HG03159 (cell line): ENCODE data around the gene CNTFR.

Source experiments
- ATAC-seq: cut with Tn5 transposase; IDR thresholded peaks from one replicate; pipeline ENCODE4 v1.9.1; 2021; ENCODE audit warnings: mild to moderate bottlenecking, moderate library complexity; ENCODE audit not compliant: unreplicated experiment

The CNTFR gene

GRCh38 chr9:34526026-34526425, 63.5 kb downstream of the CNTFR start:
- no peak for ATAC-seq

- no peak for ATAC-seq
Observed at GRCh38 chr9:34524349-34524748, 65.2 kb downstream of the CNTFR start.

- peak; percentile 86 for ATAC-seq
Observed at GRCh38 chr9:34522971-34523797, 66.3 kb downstream of the CNTFR start, which contains the start of gene ENHO. Gene ENHO (minus strand): TSS chr9:34522990. CDS start chr9:34521695, 1,295 bp downstream.

- peak; percentile 6 for ATAC-seq
Observed at GRCh38 chr9:34522091-34522887, 67.2 kb downstream of the CNTFR start.

GRCh38 chr9:34521406-34522045, 68.0 kb downstream of the CNTFR start:
- ATAC-seq, result no peak

GRCh38 chr9:34520505-34521385, 68.8 kb downstream of the CNTFR start:
- no peak for ATAC-seq

- ATAC-seq, result no peak
Observed at GRCh38 chr9:34520096-34520495, 69.4 kb downstream of the CNTFR start.

- ATAC-seq, result no peak
Observed at GRCh38 chr9:34519321-34520020, 70.1 kb downstream of the CNTFR start.

GRCh38 chr9:34518896-34519295, 70.6 kb downstream of the CNTFR start:
- ATAC-seq, result no peak

- no peak for ATAC-seq
Observed at GRCh38 chr9:34518110-34518616, 71.4 kb downstream of the CNTFR start.

GRCh38 chr9:34517185-34517584, 72.3 kb downstream of the CNTFR start:
- ATAC-seq, result no peak

GRCh38 chr9:34515959-34516358, 73.6 kb downstream of the CNTFR start:
- no peak for ATAC-seq

- ATAC-seq, result no peak
Observed at GRCh38 chr9:34514816-34515215, 74.7 kb downstream of the CNTFR start.

GRCh38 chr9:34514401-34514800, 75.1 kb downstream of the CNTFR start:
- no peak for ATAC-seq

- ATAC-seq, result no peak
Observed at GRCh38 chr9:34513567-34514214, 75.8 kb downstream of the CNTFR start.

- ATAC-seq, result no peak
Observed at GRCh38 chr9:34512131-34513078, 77.1 kb downstream of the CNTFR start.

- ATAC-seq, result no peak
Observed at GRCh38 chr9:34510497-34511468, 78.7 kb downstream of the CNTFR start.
